ENCODE results near the gene IQGAP2. TPM values are rescaled to one million over a fixed set of nuclear protein-coding genes. Genes with fewer than 3 reads are reported as not detected.

IQGAP2 gene
- total and polyA plus RNA-seq, 9 of the 15 experiments (the other 6 are each of a cell fraction or from before 2014, with no cell fraction given) = 8.7 to 23.2 (median 17.4) TPM

DNA sequence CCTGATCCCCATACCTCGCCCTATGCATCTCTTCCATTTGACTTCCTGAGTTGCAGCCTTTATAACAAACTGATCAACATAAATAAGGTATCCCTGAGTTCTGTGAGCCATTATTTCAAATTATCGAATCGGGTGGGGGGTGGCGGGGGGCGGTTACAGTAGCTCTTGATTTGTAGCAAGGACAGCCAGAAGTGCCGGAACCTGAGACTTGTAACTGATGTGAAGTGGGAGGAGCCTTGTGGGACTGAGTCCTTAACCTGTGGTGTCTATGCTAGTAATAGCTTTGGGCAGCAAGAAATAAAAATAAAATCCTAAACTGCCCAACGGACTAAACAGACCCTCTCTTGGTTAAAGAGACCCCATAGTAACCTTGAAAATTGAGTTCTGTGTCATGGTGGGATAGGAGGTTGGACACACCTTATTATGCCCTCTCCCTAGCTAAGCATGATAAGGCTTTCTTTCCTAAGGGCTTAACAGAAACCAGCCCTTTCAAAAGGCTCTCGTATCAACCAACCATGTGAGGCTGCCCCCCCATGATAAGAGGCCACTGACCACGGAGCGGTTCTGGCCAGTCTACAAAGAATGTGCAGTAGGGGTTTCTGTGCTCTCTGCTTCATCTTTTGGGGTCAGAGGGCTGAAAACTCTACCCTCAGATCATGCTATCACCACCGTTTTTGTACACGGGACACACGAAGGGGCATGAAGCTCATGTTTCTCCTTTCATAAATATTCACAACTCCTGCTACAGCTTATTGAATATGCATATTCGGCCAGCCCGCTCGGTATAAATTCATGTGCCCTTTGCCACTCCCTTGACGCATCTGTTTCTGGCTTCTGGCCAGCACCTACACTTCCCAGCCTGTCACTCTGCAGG lies 39.5 kb upstream of the IQGAP2 start (continued):
- peak; percentile 56; the same call in 1 of the 2 replicates for TF ChIP-seq ZNF395 (CRISPR knock-in tag; IDR thresholded peaks at IDR 0.05)
- peak; percentile 69 for TF ChIP-seq VEZF1 (CRISPR knock-in tag; IDR thresholded peaks at IDR 0.05)
- TF ChIP-seq ZBED1 (IDR thresholded peaks at IDR 0.05) = no peak
- TF ChIP-seq, protein P1, sequence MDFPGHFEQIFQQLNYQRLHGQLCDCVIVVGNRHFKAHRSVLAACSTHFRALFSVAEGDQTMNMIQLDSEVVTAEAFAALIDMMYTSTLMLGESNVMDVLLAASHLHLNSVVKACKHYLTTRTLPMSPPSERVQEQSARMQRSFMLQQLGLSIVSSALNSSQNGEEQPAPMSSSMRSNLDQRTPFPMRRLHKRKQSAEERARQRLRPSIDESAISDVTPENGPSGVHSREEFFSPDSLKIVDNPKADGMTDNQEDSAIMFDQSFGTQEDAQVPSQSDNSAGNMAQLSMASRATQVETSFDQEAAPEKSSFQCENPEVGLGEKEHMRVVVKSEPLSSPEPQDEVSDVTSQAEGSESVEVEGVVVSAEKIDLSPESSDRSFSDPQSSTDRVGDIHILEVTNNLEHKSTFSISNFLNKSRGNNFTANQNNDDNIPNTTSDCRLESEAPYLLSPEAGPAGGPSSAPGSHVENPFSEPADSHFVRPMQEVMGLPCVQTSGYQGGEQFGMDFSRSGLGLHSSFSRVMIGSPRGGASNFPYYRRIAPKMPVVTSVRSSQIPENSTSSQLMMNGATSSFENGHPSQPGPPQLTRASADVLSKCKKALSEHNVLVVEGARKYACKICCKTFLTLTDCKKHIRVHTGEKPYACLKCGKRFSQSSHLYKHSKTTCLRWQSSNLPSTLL (IDR thresholded peaks at IDR 0.05) = no peak
- no peak for TF ChIP-seq NKRF (IDR thresholded peaks at IDR 0.05; ENCODE audit: borderline replicate concordance)
- TF ChIP-seq ARNT (IDR thresholded peaks at IDR 0.05) = peak; percentile 62 to 67; a peak in 2 of 4 replicates
- peak; percentile 52; the same call in 1 of the 2 replicates for TF ChIP-seq PBX2 (CRISPR knock-in tag; IDR thresholded peaks at IDR 0.05; ENCODE audit: low read depth)
- TF ChIP-seq PBX2 (tag; conservative IDR thresholded peaks at IDR 0.05; ENCODE audit: low read depth) = peak; percentile 76
- peak; percentile 67 for TF ChIP-seq EP400 (IDR thresholded peaks at IDR 0.05)
- TF ChIP-seq C11orf30 (IDR thresholded peaks at IDR 0.05; ENCODE audit: low read depth) = peak; percentile 54
